GM06990 (cell line): Measurements from ENCODE around the gene VAMP7.
"Not testable (repeated sequence)": the region's sequence is repeated elsewhere in the genome, so short reads cannot be mapped to it uniquely, and the experiment has no call there.

Experiments used
- DNase-seq: peaks from one replicate; pipeline ENCODE4 v3.0.0-alpha.2; 2011; ENCODE audit not compliant: insufficient read length; ENCODE audit errors: extremely low read depth
- H3K27me3 ChIP-seq: replicated peaks from 2 replicates; pipeline ENCODE4 v1.6.0; 2011; ENCODE audit warnings: low read length; ENCODE audit not compliant: control insufficient read depth, insufficient read depth
- H3K36me3 ChIP-seq: 2 replicates; pipeline ENCODE4 v1.5.1; 2011; ENCODE audit warnings: low read length; ENCODE audit not compliant: control insufficient read depth, insufficient read depth
- H3K4me3 ChIP-seq: replicated peaks from 2 replicates; pipeline ENCODE4 v1.5.1; 2011; ENCODE audit warnings: low read depth, mild to moderate bottlenecking, control low read depth, low read length
- TF ChIP-seq, protein P1 (sequence below): IDR thresholded peaks from 2 replicates; pipeline ENCODE4 v1.5.1; 2011; ENCODE audit warnings: low read length, control low read depth, mild to moderate bottlenecking, inconsistent platforms; ENCODE audit not compliant: insufficient read depth, poor library complexity, severe bottlenecking

The VAMP7 gene

DNA sequence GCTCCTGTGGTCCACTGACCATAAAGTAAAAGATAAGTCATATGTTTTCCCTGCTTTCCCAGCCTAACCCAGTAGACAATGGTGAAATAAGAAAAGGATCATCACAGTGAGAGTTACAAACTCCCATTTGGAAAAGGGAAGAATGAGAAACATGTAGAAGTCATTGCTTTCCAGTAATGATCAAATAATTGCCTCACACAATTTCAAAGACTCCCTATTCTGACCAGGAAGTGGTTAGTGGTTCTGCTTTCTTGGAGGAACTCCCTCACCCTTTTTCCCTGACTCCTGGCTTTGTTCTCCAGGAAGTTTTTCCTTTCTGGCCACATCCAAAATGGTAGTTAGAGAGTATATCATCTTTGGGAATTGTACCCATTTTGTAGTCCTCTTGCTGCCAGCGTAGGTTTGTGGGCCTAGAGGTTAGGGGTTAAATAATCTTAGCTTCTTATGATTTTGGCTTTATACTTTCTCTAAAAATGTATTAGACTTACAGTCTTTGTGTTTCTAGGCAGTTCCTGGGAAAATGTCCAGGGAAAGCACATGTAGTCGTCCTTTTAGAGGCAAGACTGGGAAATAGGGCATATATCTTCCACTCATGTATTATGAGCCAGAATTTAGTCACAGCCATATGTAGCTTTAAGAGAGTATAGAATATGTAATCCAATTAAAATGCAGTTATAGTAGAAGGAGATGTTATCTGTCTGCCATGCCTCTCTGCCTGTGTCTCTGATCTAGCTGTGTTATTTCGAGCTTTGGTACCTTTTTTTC lies 10.5 kb downstream of the VAMP7 start:
- H3K4me3 ChIP-seq: no peak overlapping the region
- peaks cover 4% of the 10 kb centered on the region for H3K36me3 ChIP-seq
- no peak for DNase-seq
- no peaks in the 10 kb centered on the region for H3K27me3 ChIP-seq
- TF ChIP-seq, protein P1, sequence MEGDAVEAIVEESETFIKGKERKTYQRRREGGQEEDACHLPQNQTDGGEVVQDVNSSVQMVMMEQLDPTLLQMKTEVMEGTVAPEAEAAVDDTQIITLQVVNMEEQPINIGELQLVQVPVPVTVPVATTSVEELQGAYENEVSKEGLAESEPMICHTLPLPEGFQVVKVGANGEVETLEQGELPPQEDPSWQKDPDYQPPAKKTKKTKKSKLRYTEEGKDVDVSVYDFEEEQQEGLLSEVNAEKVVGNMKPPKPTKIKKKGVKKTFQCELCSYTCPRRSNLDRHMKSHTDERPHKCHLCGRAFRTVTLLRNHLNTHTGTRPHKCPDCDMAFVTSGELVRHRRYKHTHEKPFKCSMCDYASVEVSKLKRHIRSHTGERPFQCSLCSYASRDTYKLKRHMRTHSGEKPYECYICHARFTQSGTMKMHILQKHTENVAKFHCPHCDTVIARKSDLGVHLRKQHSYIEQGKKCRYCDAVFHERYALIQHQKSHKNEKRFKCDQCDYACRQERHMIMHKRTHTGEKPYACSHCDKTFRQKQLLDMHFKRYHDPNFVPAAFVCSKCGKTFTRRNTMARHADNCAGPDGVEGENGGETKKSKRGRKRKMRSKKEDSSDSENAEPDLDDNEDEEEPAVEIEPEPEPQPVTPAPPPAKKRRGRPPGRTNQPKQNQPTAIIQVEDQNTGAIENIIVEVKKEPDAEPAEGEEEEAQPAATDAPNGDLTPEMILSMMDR: no peak

DNA sequence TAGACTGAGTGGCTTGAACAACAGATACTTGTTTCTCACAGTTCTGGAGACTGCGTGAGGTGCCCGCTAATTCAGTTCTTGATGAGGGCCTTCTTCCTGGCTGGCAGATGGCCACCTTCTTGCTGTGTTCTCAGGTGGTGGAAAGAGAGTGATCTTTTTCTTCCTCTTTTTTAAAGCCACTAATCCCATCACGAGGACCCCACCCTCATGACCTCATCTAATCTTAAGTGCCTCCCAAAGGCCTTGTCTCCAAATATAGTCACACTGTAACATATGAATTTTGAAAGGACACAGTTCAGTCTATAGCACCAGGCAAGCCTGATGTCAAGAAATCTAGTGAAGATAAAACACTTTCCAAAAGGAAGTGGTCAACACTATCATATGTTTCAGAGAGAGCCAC lies 12.4 kb downstream of the VAMP7 start:
- DNase-seq: no peak
- no peaks in the 10 kb centered on the region for H3K27me3 ChIP-seq
- TF ChIP-seq, protein P1: no peak
- no peak overlapping the region for H3K4me3 ChIP-seq
- H3K36me3 ChIP-seq: peaks cover 4% of the 10 kb centered on the region

GRCh38 chrX:155896512-155896911 lies 15.4 kb downstream of the VAMP7 start:
- TF ChIP-seq, protein P1: no peak
- H3K27me3 ChIP-seq: no peaks in the 10 kb centered on the region
- no peak overlapping the region for H3K4me3 ChIP-seq
- DNase-seq: no peak
- peaks cover 2% of the 10 kb centered on the region for H3K36me3 ChIP-seq

DNA sequence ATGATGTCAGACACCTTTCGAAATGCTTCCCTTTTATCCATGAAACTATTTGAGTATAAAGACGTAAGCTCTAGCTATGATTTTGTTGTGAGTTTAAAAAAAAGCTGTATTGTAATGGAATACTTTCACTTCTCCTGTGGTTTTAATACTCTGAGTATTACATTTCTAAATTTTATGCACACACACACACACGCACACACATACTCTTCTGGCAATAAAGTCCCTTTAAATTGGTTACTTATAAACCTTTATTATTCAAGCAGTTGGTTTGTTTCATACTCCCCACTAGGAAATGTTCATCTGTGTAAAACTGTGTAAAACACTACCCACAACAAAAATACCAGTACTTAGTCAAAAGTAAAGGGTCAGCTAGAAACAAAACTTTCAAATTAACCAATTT lies 18.2 kb downstream of the VAMP7 start:
- TF ChIP-seq, protein P1: no peak
- Histone ChIP-seq H3K27me3 (no peaks in the 10 kb centered on the region), H3K36me3 (peaks cover 2% of the 10 kb centered on the region; the same call in 1 of the 2 replicates), H3K4me3 (no peak overlapping the region)
- DNase-seq: no peak

DNA sequence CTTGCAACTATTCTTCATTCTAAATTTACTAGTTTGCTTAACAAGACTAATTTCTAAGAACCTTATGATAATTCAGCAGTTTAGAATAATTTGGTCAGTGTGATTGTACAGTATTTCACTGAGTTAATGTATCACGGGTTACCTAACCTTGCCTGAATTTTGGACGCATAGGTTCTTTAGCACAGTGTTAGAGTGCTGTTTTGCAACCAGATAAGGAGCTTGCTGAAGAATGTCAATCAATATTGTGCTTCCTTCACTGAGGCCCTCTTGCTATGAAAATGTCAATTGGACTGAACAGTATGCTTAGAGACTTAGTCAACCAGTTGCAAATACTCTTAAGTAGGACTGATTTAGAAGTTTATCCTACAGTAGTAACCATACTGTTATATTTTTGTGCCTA lies 19.6 kb downstream of the VAMP7 start:
- Histone ChIP-seq H3K27me3 (no peaks in the 10 kb centered on the region), H3K4me3 (no peak overlapping the region), H3K36me3 (peaks cover 2% of the 10 kb centered on the region; the same call in 1 of the 2 replicates)
- no peak for DNase-seq
- TF ChIP-seq, protein P1: no peak

DNA sequence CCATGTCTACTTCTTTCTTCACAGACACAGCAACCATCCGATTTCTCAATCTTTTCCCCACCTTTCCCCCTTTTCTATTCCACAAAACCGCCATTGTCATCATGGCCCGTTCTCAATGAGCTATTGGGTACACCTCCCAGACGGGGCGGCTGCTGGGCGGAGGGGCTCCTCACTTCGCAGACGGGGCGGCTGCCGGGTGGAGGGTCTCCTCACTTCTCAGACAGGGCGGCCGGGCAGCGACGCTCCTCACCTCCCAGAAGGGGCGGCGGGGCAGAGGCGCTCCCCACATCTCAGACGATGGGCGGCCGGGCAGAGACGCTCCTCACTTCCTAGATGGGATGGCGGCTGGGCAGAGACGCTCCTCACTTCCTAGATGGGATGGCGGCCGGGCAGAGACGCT lies 26.5 kb downstream of the VAMP7 start:
- not testable (repeated sequence) for H3K36me3 ChIP-seq, H3K4me3 ChIP-seq, DNase-seq, H3K27me3 ChIP-seq
